Measurements from ENCODE around the gene AKR1B1.

AKR1B1 gene

DNA sequence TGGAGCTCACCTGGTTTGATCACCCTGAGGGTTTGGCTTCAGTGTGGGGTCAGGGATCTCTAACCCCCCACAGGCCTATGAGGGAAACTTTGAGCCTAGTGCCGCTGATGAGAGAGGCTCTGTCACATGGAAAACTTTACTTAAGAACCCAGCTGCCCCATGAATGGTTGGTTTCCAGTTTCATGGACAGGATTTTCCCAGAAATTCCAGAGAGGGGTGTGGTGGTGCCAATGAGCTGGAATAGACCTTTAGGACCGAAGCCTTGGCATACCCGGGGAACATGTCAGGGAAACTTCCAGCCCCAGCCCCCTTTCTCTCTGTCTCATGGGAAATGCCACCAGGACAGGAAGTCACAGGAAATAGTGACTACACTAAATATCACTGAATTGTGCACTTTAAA lies 36.9 kb downstream of the AKR1B1 start:
- H3K4me3 ChIP-seq (ENCODE audit: low read depth, low read length): no peak overlapping the region
- TF ChIP-seq, protein P1, sequence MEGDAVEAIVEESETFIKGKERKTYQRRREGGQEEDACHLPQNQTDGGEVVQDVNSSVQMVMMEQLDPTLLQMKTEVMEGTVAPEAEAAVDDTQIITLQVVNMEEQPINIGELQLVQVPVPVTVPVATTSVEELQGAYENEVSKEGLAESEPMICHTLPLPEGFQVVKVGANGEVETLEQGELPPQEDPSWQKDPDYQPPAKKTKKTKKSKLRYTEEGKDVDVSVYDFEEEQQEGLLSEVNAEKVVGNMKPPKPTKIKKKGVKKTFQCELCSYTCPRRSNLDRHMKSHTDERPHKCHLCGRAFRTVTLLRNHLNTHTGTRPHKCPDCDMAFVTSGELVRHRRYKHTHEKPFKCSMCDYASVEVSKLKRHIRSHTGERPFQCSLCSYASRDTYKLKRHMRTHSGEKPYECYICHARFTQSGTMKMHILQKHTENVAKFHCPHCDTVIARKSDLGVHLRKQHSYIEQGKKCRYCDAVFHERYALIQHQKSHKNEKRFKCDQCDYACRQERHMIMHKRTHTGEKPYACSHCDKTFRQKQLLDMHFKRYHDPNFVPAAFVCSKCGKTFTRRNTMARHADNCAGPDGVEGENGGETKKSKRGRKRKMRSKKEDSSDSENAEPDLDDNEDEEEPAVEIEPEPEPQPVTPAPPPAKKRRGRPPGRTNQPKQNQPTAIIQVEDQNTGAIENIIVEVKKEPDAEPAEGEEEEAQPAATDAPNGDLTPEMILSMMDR (IDR thresholded peaks at IDR 0.05; ENCODE audit: low read depth, low read length, missing control alignments): no peak
- no peak for DNase-seq (ENCODE audit: low read depth)
- in situ Hi-C loops (cut with HindIII; ENCODE audit: low sequenced_read_pairs): no loop called here

DNA sequence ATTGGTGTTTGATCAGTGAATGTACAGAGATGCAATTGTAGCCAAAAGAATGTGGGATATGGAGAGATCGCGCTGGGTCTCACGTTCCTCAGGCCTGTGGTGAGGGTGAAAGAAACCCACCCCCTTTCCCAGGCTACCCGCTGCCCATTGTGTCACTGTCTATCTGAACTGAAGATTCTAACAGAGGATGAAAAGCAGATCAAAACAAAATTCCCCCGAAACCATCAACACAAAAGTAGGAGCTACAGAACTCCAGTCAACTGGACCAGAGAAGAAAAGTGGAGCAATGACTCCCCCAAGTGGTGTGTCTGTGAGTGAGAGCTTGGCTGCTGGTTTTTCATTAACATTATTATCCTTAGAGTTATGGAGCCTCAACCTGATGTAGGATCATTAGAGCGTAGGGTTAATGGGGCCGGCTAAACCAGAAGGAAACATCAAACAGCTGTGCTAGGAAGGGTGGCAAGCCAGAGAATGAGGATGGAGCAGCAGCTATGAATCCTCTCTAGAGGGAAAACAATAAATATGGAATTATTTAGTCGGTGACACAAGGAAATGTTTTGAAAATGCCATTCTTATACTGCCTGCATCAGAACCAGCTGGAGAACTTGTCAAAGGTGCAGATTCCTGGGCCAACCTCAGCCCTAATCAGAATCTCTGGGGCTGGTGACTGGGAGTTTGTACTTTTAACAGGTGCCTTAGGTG lies 38.3 kb downstream of the AKR1B1 start:
- H3K4me3 ChIP-seq (ENCODE audit: low read depth, low read length): no peak overlapping the region
- in situ Hi-C loops (cut with HindIII; ENCODE audit: low sequenced_read_pairs): no loop called here
- TF ChIP-seq, protein P1 (IDR thresholded peaks at IDR 0.05; ENCODE audit: low read depth, low read length, missing control alignments): peak; percentile 70
- DNase-seq (ENCODE audit: low read depth): peak; percentile 28

DNA sequence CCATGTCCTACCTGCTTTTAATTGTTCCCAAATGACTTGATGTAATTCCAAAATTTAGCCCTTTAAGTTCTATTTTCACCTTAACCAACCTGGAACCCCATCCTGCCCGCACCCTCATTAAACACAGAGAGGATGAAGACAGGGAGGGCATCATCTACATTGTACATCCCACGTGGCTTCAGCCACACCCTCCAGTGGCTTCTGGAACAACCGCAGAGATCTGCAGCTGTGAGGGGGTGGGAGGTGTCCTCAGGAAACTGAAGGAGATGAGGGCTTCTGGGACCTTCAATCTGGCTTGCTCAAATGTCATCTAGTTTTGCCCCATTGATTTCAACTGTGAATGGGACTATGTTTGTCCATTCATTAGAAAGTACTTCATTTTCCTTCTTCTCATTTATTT lies 39.0 kb downstream of the AKR1B1 start:
- no peak overlapping the region for H3K4me3 ChIP-seq (ENCODE audit: low read depth, low read length)
- no peak for DNase-seq (ENCODE audit: low read depth)
- in situ Hi-C loops (cut with HindIII; ENCODE audit: low sequenced_read_pairs): no loop called here
- TF ChIP-seq, protein P1 (IDR thresholded peaks at IDR 0.05; ENCODE audit: low read depth, low read length, missing control alignments): no peak

DNA sequence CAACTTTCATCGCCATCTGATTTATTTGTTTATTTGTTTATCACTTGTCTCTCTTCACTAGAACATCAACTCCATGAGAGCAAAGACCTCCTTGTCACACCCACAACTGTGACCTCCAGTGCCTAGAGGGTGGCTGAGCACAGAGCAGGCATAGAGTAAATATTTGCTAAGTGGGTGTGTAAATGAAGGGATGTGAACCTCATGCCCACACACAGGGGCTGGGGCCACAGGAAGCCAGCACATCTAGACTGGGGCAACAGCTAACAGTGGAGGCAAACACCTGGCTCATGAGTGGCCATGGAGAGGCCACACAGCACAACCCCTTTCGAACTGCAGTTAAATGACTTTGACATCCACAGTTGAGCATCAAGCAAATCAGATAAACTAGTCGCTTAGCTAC lies 39.8 kb downstream of the AKR1B1 start:
- no peak overlapping the region for H3K4me3 ChIP-seq (ENCODE audit: low read depth, low read length)
- TF ChIP-seq, protein P1 (IDR thresholded peaks at IDR 0.05; ENCODE audit: low read depth, low read length, missing control alignments): no peak
- no peak for DNase-seq (ENCODE audit: low read depth)
- in situ Hi-C loops (cut with HindIII; ENCODE audit: low sequenced_read_pairs): no loop called here

DNA sequence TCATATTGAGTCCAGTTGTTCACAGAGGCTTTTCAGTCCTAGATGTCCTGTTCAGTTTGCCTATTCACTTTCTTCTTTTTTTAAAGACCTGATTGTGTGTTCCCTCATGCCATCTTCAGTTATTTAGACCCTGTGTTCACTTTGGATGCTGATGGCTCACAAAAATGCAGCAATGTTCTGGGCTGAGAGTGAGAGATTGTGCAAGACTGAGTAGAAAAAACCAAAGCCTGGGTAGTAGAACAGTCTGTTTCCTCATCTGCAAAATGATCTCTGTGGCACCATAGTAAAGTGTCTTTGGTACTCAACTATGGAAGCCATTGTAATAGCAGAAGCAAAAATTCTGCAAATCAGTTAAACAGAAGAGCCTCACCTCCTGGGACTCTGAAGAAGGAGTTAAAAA lies 43.2 kb downstream of the AKR1B1 start:
- TF ChIP-seq, protein P1 (IDR thresholded peaks at IDR 0.05; ENCODE audit: low read depth, low read length, missing control alignments): no peak
- no peak for DNase-seq (ENCODE audit: low read depth)

DNA sequence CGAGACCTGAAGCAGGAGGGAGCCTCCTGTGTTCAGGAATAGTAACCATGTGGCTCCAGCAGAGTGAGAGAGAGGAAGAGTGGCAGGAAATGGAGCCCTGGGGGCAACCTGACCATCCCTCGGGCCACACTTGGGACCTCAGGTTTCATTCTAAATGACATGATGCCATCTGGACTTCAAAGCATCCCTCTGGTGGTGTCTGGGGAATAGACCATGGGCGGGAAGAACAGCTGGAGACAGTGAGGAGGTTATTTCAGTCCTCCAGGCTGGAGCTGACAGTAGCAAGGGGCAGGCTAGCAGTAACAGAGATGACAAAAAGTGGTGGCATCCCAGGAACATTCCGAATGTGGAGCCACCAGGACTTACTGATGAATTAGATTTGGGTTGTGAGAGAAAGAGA lies 44.8 kb downstream of the AKR1B1 start:
- TF ChIP-seq, protein P1 (IDR thresholded peaks at IDR 0.05; ENCODE audit: low read depth, low read length, missing control alignments): no peak
- no peak overlapping the region for H3K4me3 ChIP-seq (ENCODE audit: low read depth, low read length)
- no peak for DNase-seq (ENCODE audit: low read depth)
- in situ Hi-C loops (cut with HindIII; ENCODE audit: low sequenced_read_pairs): no loop called here

More for the DNA sequence above, 43.2 kb downstream of the AKR1B1 start:
- H3K4me3 ChIP-seq (ENCODE audit: low read depth, low read length): no peak overlapping the region
- in situ Hi-C loops (cut with HindIII; ENCODE audit: low sequenced_read_pairs): no loop called here
